Measurements from ENCODE around the gene SMG6. TPM values are rescaled to one million over a fixed set of nuclear protein-coding genes. Genes with fewer than 3 reads are reported as not detected.

SMG6 gene
- total and polyA plus RNA-seq, 2 of the 13 experiments (the other 11 are each of a cell fraction or from before 2014, with no cell fraction given): 4.6 to 14.6 TPM

GRCh38 chr17:2177235-2177811 lies 126.3 kb downstream of the SMG6 start (continued):
- TF ChIP-seq KIAA2018 (CRISPR knock-in tag; IDR thresholded peaks at IDR 0.05; ENCODE audit: borderline replicate concordance) (no peak), SOX6 (IDR thresholded peaks at IDR 0.05) (no peak), SOX6 (CRISPR knock-in tag; IDR thresholded peaks at IDR 0.05) (peak; percentile 71), FOXK1 (CRISPR knock-in tag; IDR thresholded peaks at IDR 0.05; ENCODE audit: borderline replicate concordance, low read depth) (no peak), CREM (IDR thresholded peaks at IDR 0.05) (no peak), CREM (CRISPR knock-in tag; IDR thresholded peaks at IDR 0.05) (no peak), YY1 (IDR thresholded peaks at IDR 0.05; ENCODE audit: insufficient read depth, insufficient replicate concordance, low read depth, low read length) (no peak), ZNF446 (CRISPR knock-in tag; IDR thresholded peaks at IDR 0.05) (no peak), HNF4A (CRISPR knock-in tag; IDR thresholded peaks at IDR 0.05) (no peak), SETDB1 (CRISPR knock-in tag; IDR thresholded peaks at IDR 0.05; ENCODE audit: borderline replicate concordance) (no peak), TEAD2 (CRISPR knock-in tag; IDR thresholded peaks at IDR 0.05) (no peak), PHF8 (CRISPR knock-in tag; IDR thresholded peaks at IDR 0.05) (peak; percentile 20; the same call in 1 of the 2 replicates), ZFP36L1 (CRISPR knock-in tag; IDR thresholded peaks at IDR 0.05) (no peak), ZNF710 (CRISPR knock-in tag; IDR thresholded peaks at IDR 0.05; ENCODE audit: borderline replicate concordance) (no peak), ZNF558 (CRISPR knock-in tag; IDR thresholded peaks at IDR 0.05; ENCODE audit: borderline replicate concordance) (peak; percentile 69; the same call in 1 of the 2 replicates), PHF20 (CRISPR knock-in tag; IDR thresholded peaks at IDR 0.05) (0 out of 2 replicates have a peak, but pooled peaks have one; percentile 19), PTBP1 (IDR thresholded peaks at IDR 0.05; ENCODE audit: low read depth, low read length, poor library complexity, severe bottlenecking) (no peak)
- TF ChIP-seq, protein P1, sequence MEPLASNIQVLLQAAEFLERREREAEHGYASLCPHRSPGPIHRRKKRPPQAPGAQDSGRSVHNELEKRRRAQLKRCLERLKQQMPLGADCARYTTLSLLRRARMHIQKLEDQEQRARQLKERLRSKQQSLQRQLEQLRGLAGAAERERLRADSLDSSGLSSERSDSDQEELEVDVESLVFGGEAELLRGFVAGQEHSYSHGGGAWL (CRISPR knock-in tag; IDR thresholded peaks at IDR 0.05): no peak
- TF ChIP-seq, protein P2, sequence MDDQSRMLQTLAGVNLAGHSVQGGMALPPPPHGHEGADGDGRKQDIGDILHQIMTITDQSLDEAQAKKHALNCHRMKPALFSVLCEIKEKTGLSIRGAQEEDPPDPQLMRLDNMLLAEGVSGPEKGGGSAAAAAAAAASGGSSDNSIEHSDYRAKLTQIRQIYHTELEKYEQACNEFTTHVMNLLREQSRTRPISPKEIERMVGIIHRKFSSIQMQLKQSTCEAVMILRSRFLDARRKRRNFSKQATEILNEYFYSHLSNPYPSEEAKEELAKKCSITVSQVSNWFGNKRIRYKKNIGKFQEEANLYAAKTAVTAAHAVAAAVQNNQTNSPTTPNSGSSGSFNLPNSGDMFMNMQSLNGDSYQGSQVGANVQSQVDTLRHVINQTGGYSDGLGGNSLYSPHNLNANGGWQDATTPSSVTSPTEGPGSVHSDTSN (CRISPR knock-in tag; IDR thresholded peaks at IDR 0.05; ENCODE audit: borderline replicate concordance): no peak

All from HepG2 (cell line).